Adrenal gland (tissue), 12 donors: ENCODE measurements around the gene SLC1A2. TPM values are rescaled to one million over a fixed set of nuclear protein-coding genes. Genes with fewer than 3 reads are reported as not detected.

ENCODE experiments used
- DNase-seq, 7 donors: peaks; one replicate each; pipeline ENCODE4 v3.0.0-alpha.2; 2019 to 2020
- H3K27ac ChIP-seq, 5 donors: fragments of 200-600 bp; sonication (generic) in 4 of 5; 1 replicate in 3 of 5; 2 replicates in 2 of 5; pipeline versions ENCODE4 v1.5.1 to v1.8.0; 2016 to 2020; ENCODE audit warnings: mild to moderate bottlenecking in 1 of 5
- H3K27me3 ChIP-seq: fragments of 200-600 bp; 2 replicates; pipeline ENCODE4 v1.8.0; 2021
- H3K36me3 ChIP-seq, 2 donors: fragments of 200-600 bp; replicated peaks in 1 of 2; 1 replicate in 1 of 2; 2 replicates in 1 of 2; pipeline versions ENCODE4 v1.5.1 to v1.8.0; 2018 to 2022
- H3K4me1 ChIP-seq, 2 donors: fragments of 200-600 bp; replicated peaks in 1 of 2; 1 replicate in 1 of 2; 2 replicates in 1 of 2; pipeline versions ENCODE4 v1.5.1 to v1.8.0; 2018 to 2021
- H3K4me3 ChIP-seq, 4 donors: fragments of 200-600 bp; sonication (generic) in 3 of 4; one replicate each; pipeline ENCODE4 v1.5.1; 2016 to 2018
- H3K9me3 ChIP-seq, 3 donors: fragments of 200-600 bp; sonication (generic) in 1 of 3; replicated peaks in 1 of 3; 1 replicate in 2 of 3; 2 replicates in 1 of 3; pipeline versions ENCODE4 v1.5.1 to v1.8.0; 2016 to 2021
- POLR2A ChIP-seq, 2 donors: fragments of 450-650 bp; IDR thresholded peaks; one replicate each; pipeline ENCODE4 v1.6.1; 2017; ENCODE audit warnings: antibody characterized with exemption in 2 of 2, mild to moderate bottlenecking in 2 of 2, moderate library complexity in 1 of 2
- WGBS, 4 donors: extraction: QIAGEN DNeasy Blood & Tissue Kit in 2 of 4; methylation state at CpG; one replicate each; pipeline versions ENCODE4 v1.1.5 to v1.1.7; 2013 to 2017; 5-methylcytosine and 5-hydroxymethylcytosine counted together
- intact Hi-C, 2 donors: fragments of 100-400 bp; cut with DNase I; formaldehyde crosslinking; loops; one replicate each; pipeline versions ENCODE4 v1.14.1 to v1.15.0; 2022 to 2023
- polyA plus RNA-seq, 3 donors: library from polyadenylated mRNA; stranded (reverse); fragments of 200-250 nt in 2 of 3; fragments of 350-450 nt in 1 of 3; fragmentation: Illumina TruSeq in 1 of 3; extraction: RNeasy Lipid Tissue Mini Kit (QIAGEN cat#74804) in 1 of 3; gene quantifications; one replicate each; pipeline ENCODE4 v1.2.3, GENCODE V29; 2013 to 2014
- total RNA-seq, 9 donors: library from RNA; depleted of rRNA in 4 of 9; stranded (reverse); fragments of >200 nt in 4 of 9; fragments of 120-200 nt in 1 of 9; fragmentation: NEBNext Ultra II Directional in 1 of 9; extraction: Animal tissue kit (Norgen Biotek cat#: 25700) in 1 of 9; gene quantifications; one replicate each; pipeline versions ENCODE4 v1.1.0 to v1.2.4, GENCODE V29; 2013 to 2023
- TF ChIP-seq, protein P1 (sequence below), 6 experiments: fragments of 450-650 bp in 4 of 6; fragments of 200-600 bp in 2 of 6; sonication (generic) in 1 of 6; IDR thresholded peaks; 1 replicate in 5 of 6; 2 replicates in 1 of 6; pipeline versions ENCODE4 v1.5.1 to v1.8.0; 2016 to 2021; ENCODE audit warnings: antibody characterized with exemption in 6 of 6, mild to moderate bottlenecking in 2 of 6, moderate library complexity in 1 of 6
- donor health status: healthy with polysubstance abuse.
- donor health status: Bipolar disorder and iron deficiency.
- donor health status: DM: yes; HTN: yes; CAD: no.
- donor health status: DM: no; HTN: no; CAD: no.
- donor health status: DM: no; HTN: no; CAD: no.
- donor health status: DM: yes; HTN: yes; CAD: no.

SLC1A2 gene
- total and polyA plus RNA-seq, 12 donors, result 1.4 to 517 (median 8.7) TPM

DNA sequence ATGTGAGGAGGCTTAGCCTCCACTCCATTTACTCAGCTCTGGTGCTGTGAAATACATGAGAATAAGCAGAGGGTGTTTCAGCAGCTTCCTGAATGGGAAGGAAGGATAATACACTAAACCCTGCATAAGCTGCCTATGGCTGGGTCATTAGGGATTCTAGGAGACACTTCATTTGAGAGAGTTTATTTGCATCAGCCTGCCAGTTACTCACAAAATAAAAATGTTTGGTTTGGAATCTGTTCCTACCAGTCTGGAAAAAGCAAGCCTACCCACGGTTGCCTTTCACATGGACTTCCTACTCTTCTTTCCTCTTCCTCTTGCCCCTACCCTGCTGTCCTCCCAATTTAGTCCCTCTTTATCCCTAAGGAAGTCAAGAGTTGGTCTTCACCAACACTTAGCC is 20.5 kb downstream of the SLC1A2 start:
- H3K27me3 ChIP-seq, result no peaks in the 10 kb centered on the region

DNA sequence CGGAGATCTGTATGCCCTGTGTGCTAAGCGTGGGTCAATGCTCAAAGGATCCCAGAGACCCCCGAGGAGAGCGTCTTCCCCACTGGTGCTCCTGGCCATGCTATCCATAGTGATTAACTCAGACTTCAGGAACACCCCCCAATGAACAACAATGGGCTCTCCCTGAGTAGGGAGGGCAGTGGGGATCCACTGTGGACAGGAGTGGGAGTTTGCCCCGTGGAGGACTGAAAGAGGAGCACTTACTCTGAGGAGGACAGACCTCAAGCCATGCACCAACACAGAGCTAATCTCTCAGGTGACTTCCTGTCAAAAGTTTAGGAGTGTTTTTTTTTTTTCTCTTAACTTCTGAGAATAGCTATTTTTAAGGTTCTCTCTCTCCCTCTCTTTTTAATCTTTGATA is 24.4 kb downstream of the SLC1A2 start:
- Histone ChIP-seq H3K9me3 (no peaks in the 10 kb centered on the region), H3K4me1 (peaks cover 5 to 12% of the 10 kb centered on the region in 2 donors), H3K4me3 (no peak overlapping the region), H3K27ac (no peak overlapping the region), H3K36me3 (no peaks in the 10 kb centered on the region), H3K27me3 (no peaks in the 10 kb centered on the region)
- no peak for DNase-seq
- no peak for TF ChIP-seq POLR2A (IDR thresholded peaks at IDR 0.05)
- TF ChIP-seq, protein P1, sequence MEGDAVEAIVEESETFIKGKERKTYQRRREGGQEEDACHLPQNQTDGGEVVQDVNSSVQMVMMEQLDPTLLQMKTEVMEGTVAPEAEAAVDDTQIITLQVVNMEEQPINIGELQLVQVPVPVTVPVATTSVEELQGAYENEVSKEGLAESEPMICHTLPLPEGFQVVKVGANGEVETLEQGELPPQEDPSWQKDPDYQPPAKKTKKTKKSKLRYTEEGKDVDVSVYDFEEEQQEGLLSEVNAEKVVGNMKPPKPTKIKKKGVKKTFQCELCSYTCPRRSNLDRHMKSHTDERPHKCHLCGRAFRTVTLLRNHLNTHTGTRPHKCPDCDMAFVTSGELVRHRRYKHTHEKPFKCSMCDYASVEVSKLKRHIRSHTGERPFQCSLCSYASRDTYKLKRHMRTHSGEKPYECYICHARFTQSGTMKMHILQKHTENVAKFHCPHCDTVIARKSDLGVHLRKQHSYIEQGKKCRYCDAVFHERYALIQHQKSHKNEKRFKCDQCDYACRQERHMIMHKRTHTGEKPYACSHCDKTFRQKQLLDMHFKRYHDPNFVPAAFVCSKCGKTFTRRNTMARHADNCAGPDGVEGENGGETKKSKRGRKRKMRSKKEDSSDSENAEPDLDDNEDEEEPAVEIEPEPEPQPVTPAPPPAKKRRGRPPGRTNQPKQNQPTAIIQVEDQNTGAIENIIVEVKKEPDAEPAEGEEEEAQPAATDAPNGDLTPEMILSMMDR (IDR thresholded peaks at IDR 0.05), result no peak
- intact Hi-C loops, result loop anchor here (10.0 kb wide), 2 partner anchors 470 to 810 kb away; no protein-coding TSS in a partner anchor
- WGBS, 4 donors, result 86 to 98% (median 91%) methylated on average over 5 of the region's 5 CpGs

More for the DNA sequence above, 20.5 kb downstream of the SLC1A2 start:
- WGBS, 4 donors, result 55 to 69% (median 63%) methylated on average over 1 of the region's 1 CpG
- Histone ChIP-seq H3K9me3 (no peaks in the 10 kb centered on the region), H3K36me3 (no peaks in the 10 kb centered on the region), H3K27ac (no peak overlapping the region), H3K4me1 (no peaks in the 10 kb centered on the region), H3K4me3 (no peak overlapping the region)
- TF ChIP-seq, protein P1 (IDR thresholded peaks at IDR 0.05), result no peak
- DNase-seq, result no peak
- intact Hi-C loops, result loop anchor here (10.0 kb wide), 2 partner anchors 474 to 814 kb away; no protein-coding TSS in a partner anchor

DNA sequence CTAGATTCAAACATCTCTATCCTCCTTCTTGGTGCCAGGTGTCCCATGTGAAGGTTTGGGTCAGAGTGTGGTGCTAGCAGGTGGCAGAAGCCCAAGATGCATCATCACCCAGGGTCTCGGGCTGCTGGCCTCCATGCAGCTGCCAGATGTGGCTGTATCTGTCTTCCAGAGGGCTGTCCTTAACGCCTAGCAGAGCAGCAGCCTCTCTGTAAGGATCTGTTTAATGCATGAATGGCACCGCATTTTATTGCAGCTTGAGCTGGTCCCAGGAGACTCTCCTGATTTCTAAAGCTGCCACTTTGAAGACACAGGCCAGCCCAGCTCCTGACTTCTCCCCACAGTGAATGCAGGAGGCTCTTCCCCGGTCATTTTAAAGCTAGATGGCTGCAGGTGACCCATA is 26.3 kb downstream of the SLC1A2 start:
- WGBS, 4 donors, result 60 to 72% (median 68%) methylated on average over 2 to 4 of the region's 4 CpGs
- no peaks in the 10 kb centered on the region for H3K36me3 ChIP-seq
- peaks cover 5 to 12% of the 10 kb centered on the region in 2 donors for H3K4me1 ChIP-seq
- no peaks in the 10 kb centered on the region for H3K9me3 ChIP-seq
- DNase-seq, result no peak
- intact Hi-C loops, result loop anchor here (10.0 kb wide), 2 partner anchors 468 to 808 kb away; no protein-coding TSS in a partner anchor
- no peak overlapping the region for H3K4me3 ChIP-seq
- H3K27me3 ChIP-seq, result no peaks in the 10 kb centered on the region
- TF ChIP-seq, protein P1 (IDR thresholded peaks at IDR 0.05), result no peak
- TF ChIP-seq POLR2A (IDR thresholded peaks at IDR 0.05), result no peak
- H3K27ac ChIP-seq, result no peak overlapping the region

DNA sequence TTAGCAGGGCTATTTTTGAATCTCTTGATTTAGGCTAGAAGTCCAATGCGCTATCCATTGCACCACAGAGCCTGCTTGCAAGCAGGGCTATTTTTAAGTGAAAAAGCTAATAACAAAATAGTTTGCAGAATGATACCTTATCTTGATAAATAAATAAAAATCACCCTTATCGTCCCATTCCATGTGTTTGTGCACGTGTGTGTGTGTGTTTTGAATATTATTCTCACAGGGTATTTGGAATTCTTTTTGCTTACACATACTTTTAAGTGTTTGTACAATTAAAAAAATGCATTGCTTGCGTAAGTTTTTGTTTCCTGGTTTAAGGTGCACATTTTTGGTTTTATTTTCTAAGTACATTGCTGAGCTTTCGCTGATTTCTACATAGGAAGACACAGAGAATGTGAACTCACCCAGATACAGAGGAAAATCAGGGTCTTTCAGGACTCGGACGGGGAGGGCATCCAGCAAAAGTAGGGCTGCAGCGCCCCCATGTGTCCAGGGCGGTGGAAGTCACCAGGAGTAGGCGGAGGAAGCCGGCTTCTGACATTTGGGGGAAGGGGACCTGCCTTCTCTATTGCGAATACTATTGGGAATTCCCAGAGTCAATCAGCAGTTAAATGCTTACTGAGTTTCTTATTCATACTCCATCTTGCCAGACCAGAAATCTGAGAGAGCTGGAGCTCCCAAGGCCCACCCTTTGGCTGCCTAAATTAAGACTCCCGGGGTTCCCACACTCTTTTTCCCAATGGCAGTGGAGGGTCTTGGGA is 27.3 kb downstream of the SLC1A2 start:
- WGBS, 4 donors, result 21 to 22% (median 22%) methylated on average over 13 of the region's 13 CpGs
- Histone ChIP-seq H3K27me3 (no peaks in the 10 kb centered on the region), H3K9me3 (no peaks in the 10 kb centered on the region), H3K36me3 (no peaks in the 10 kb centered on the region), H3K27ac (no peak overlapping the region), H3K4me3 (no peak overlapping the region), H3K4me1 (peaks cover 5 to 12% of the 10 kb centered on the region in 2 donors)
- intact Hi-C loops, result loop anchor here (10.0 kb wide), 2 partner anchors 467 to 807 kb away; no protein-coding TSS in a partner anchor
- DNase-seq, result peak; percentile 84 to 92 (median 88)
- TF ChIP-seq, protein P1 (IDR thresholded peaks at IDR 0.05), result peak; percentile 79 to 97 (median 92)
- no peak for TF ChIP-seq POLR2A (IDR thresholded peaks at IDR 0.05)
